Measurements from ENCODE around the gene PAM16.
A peak's percentile ranks its signal among the peaks of the same experiment; 100 is the strongest.

The PAM16 gene

DNA sequence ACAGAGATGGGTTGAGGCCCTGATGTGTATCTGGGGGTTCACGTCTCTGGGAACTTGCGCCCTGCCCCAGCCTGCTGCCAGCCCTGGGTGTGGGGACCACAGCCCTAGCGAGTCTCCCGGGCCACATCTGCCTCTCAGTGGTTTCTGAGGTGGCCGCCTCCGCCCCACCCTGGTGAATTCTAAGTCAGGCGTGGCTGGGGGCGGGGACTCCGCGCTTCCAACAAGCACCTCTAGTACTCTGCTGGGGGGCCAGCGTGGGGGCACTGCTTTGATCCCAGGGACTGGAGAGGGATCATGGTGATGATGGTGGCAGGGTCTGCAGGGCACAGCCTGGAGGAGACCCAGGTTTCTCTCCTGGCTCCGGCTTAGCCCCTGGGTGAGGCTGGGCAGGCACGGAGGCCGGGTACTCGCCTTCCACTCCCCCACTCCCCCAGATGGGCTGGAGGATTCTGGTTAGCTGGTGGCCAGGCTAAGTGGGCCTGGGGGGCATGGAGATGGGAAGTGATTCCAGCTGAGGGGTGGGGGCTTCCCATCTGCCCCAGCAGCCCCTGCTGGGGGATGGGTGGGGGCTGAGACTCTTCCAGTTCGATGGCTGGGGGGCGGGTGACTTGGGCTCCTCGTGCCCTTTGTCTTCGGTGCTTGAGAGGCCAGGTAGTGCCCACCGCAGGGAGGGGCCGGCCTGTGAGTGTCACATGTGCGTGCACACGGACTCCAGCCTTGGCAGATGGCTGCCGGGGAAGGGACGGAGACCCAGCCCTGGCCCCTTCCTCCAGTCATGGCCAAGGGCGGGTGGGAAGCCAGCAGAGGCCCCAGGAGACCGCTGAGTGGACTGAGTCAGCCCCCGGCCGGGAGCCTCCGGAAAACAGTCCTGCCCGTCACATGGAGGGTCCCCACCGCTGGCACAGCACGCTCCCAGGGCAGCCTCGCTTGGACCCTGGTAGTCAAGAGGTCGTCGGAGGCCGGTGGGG lies 31.4 kb downstream of the PAM16 start:
- peak in 1 of 2 donors; percentile 36 for DNase-seq (ENCODE audit: low read depth in 2 of 2)

- no peak for DNase-seq (ENCODE audit: low read depth in 2 of 2)
Measured at GRCh38 chr16:4318967-4319366, 32.2 kb downstream of the PAM16 start.

DNA sequence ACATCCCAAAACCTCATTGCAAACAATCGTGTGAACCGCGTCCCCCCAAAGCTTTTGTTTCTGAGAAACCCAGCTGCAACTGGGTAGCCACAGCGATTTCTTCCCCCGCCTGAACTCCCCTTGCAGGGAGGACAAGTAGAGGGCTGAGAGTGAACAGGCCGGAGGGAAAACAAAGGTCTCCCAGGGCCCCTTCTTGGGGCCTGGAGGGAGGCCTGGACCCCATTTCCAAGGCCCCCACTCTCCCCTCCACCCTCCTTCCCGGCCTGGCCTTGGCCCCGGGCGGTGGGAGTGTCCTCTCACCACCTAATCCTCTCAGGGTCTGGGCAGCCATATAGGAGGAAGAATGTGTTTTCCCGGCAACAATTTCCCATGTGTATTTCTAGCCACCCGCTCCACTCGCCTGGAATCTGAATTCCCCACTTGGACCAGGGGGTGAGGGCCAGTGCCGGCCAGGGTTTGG lies 32.6 kb downstream of the PAM16 start:
- no peak for DNase-seq (ENCODE audit: low read depth in 2 of 2)

- DNase-seq (ENCODE audit: low read depth in 2 of 2): no peak
Measured at GRCh38 chr16:4317532-4318450, 33.3 kb downstream of the PAM16 start.

DNA sequence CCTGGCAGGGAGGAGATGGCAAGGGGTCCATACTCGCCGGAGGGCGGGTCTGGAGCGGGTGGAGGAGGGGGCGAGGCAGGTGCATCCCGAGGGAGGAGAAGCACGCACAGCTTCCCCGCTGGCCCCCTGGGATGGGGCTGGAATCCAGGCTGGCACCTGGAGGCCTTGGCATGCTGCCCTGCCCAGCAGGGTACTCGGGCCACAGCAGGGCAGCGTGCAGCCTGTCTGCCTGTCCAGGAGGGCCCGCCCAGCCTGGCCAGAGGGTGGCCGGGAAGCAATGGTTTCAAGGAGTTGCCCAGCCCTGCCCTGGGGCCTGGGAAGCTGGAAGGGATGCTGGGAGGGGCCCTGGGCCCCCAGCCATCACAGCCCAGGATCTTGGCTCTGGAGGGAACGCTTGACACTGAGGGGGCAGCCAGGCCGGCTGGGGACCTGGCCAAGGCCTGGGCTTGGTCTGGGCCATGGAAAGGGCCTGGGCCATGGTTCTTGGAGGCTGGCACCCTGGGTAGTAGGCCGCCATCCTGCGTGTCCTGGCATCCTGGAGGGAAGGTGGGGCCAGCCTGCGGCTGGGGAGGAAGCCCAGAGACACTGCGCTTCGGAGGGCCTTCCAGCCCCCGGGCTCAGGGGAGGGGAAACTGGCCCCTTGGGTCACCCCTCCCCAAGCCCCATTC lies 34.1 kb downstream of the PAM16 start:
- DNase-seq (ENCODE audit: low read depth in 2 of 2): no peak

GRCh38 chr16:4316108-4316863 lies 34.8 kb downstream of the PAM16 start:
- no peak for DNase-seq (ENCODE audit: low read depth in 2 of 2)

DNA sequence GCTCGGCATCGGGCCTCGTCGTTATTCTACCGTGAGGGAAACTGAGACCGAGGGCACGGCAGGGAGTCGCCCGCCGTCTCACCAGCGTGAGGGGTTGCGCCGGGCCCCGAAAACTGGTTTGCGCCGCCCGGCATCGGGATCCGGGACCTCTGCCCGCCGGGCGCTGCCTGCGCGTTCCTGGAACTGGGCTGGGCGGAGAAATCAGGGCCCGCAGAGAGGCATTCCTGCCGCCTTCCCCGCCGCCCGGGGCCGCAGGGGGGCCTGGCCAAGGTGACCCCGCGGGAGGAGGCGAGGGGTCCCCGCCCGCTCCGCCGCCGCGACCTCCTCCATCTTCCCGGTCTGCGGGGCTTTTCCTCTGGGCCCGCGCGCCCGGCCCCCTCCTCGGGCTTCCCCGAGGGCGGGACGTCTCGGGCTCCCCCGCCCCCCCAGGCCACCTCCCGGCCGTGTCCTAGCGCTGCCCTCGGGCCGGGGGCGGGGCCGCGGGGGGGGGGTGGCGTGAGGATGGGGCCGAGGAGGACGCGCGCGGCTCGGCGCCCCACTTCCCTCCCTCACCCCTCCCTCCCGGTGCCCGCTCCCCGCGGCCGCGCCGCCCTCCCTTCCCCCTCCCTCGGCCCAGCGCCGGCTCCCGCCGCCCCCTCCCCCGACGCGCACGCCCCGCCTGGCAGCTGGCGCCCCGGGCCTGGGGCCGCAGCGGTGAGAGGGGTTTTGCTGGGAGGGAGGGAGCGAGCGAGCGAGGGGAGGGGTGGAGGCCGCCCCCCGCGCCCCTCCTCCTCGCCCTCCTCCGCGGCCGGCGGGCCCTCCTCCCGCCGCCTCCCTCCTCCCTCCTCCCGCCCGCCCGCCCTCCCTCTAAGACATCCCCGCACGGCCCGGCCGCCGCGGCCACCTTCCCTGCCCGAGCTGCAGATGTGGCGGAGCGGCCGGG lies 35.7 kb downstream of the PAM16 start, which contains the start of gene GLIS2:
Gene GLIS2, plus strand, starts transcription at position 882 of the 922 bp plus-strand sequence. CDS start 16,214 bp downstream, outside the sequence.
- DNase-seq (ENCODE audit: low read depth in 2 of 2): no peak

- no peak for DNase-seq (ENCODE audit: low read depth in 2 of 2)
Measured at GRCh38 chr16:4314532-4315185, 36.5 kb downstream of the PAM16 start.

DNA sequence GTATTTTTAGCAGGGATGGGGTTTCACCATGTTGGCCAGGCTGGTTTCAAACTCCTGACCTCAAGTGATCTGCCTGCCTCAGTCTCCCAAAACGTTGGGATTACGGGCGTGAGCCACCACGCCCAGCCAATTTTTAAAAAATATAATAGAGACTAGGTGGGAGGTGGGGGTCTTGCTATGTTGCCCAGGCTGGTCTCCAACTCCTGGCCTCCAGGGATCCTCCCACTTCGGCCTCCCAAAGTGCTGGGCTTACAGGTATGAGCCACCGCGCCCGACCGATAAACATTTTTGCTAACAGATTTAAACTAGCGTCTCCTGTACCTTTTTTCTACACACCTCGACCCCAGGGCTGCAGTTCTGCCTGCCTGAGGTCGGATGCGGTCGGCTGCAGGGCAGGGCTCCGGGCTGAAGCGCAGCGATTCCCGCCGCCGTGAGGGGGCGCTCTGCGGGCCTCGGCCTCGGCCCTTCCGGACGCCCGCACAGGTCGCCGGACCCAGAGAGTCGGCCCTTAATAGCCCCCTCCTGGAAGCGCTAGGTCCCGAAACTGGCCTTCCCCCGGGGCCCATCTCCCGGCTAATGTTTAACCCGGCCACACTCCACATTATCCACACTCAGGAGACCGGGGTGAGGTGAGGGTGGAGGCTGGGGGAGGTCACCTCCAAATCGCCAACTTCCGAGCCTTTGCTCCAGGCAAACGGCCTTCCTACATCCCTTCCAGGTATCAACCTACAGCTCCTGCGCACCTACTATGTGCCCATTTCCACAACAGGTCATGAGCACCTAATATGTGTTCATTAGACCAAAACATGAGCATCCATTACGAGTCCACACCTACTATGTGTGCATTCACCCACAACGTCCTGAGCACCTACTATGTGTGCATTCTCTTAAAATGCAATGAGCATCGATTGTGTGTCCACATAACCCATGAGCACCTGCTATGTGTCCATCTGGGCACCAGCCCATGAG lies 37.3 kb downstream of the PAM16 start:
- DNase-seq (ENCODE audit: low read depth in 2 of 2): no peak

- DNase-seq (ENCODE audit: low read depth in 2 of 2): peak in 1 of 2 donors; percentile 34
Measured at GRCh38 chr16:4309833-4310266, 41.3 kb downstream of the PAM16 start.

DNA sequence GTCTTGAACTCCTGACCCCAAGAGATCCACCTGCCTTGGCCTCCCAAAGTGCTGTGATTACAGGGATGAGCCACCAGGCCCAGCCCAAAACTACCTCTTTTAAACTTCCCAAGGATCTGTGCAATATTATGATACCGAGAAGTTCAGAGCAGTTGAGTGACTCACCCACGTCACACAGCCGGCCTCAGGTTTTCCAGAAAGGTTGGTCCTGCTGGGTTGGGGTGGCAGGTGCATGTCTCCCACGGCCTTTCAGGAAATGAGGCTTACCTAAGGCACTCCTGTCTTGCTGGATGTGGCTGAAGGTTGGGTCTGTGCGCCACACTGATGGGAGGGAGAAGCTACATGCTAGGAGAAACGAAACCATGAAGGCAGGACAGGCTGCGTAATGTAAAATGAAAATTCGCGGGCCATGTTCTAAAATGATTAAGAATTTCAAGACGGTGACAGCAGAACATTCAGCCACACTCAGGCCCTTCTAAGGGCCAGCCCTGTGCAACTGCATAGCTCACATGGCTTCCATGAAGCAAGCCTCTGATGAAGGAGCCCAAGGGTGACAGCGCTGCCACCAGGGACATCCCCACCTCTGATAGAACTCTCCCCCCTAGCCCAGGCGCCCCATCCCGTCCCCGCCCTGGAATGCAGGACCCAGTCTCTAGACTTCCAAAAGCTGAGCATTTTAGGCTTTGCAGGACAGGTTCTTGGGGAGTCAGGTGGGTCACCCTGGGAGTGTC lies 41.9 kb downstream of the PAM16 start:
- DNase-seq (ENCODE audit: low read depth in 2 of 2): no peak

DNA sequence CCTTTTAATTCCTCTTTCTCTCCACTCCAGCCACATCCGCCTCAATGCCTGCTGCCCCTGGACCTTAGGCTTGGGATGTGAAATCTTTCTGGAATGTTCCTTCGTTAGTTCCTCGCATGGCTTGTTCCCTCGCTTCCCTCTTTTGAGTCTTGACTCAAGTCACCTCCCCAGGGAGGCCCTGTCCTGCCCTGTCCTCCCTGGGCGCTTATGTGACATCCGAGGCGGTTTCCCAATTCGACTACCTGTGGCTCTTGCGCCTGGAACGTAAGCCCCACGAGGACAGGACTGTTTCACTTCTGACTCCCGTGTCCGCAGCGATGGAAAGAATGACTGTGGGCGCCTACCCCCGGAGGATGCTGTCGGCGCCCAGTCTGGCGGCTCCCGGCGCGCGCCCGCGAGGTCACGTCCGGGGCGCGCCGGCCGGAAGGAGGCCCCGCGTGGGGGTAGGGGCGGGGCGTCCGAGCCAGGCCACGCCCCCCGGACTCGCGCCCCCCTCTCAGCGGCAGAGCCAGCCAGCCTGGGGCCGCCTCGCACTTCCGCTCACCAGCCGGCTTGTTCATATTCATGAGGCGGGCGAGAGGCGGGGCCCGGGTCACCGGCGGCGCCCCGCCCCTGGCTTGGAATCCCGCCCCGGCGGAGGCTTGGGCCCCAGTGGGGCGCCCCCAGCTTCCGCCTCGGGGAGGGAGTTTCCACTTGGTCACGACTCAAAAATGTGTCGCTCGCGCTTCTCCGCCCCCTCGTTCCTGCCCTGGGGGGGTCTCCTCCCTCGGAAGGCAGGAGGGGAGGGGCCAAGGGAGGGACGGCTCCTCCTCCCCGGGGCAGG lies 43.7 kb downstream of the PAM16 start:
- peak; percentile 91 to 94 for DNase-seq (ENCODE audit: low read depth in 2 of 2)

DNA sequence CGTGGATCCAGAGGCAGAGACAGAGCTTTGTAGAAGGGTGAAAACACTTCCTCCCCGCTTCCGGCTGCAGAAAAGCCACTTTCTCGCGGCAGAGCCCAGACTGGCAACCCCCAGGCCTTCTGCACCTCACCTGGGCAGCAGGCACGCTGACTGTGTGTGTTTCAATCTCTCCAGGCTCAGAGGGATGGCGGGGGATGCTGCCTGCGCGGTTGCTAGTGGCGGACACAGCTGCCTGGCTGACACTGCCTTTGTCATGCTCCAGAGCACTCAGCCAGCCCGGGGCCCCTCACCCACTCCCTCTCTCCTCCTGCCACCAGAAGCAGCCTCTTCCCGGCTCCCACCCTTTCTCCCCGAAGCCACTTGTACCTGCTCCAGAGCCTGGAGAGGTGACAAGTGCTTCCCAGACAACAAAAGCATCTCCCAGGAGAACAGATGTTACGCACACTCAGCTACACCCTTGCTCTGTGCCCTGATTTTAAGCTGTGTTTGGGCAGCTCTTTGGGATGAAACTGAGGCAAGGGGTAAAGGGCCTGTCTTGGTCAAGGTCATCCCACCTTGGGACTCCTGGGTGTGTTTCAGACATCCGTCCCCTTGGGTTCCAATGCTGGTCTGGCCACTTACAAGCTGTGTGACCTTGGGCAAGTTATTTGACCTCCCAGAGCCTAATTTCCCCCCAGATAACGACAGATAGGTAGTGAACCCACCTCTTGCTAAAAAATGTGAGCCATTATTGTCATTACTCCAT lies 44.5 kb downstream of the PAM16 start:
- DNase-seq (ENCODE audit: low read depth in 2 of 2): no peak

GRCh38 chr16:4303973-4304372 lies 47.1 kb downstream of the PAM16 start:
- DNase-seq (ENCODE audit: low read depth in 2 of 2): no peak

DNA sequence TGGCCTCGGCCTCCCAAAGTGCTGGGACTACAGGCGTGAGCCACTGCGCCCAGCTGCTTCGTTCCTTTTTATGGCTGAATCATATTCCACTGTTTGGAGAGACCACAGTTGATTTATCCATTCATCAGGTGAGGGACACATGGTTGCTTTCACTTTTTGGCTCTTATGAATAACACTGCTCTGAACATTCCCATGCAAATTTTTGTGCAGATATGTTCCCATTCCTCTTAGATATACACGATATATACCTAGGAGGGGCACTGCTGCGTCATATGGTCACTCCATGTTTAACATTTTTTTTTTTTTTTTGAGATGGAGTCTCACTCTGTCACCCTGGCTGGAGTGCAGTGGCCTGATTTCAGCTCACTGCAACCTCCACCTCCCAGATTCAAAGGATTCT lies 49.2 kb downstream of the PAM16 start:
- no peak for DNase-seq (ENCODE audit: low read depth in 2 of 2)

- no peak for DNase-seq (ENCODE audit: low read depth in 2 of 2)
Measured at GRCh38 chr16:4301177-4301576, 49.9 kb downstream of the PAM16 start.

All from stimulated activated CD8-positive, alpha-beta memory T cell treated with anti-CD3 and anti-CD28 coated beads, Interleukin-2, amount 100 ng/mL, for 1 hour (primary cell).